ENCODE measurements around the gene CAMTA1. TPM values are rescaled to one million over a fixed set of nuclear protein-coding genes. Genes with fewer than 3 reads are reported as not detected.

CAMTA1 gene
- total RNA-seq, 2 experiments from 2014 or later: 43.3 to 46.0 TPM

GRCh38 chr1:7100479-7100878 is 315.2 kb downstream of the CAMTA1 start:
- ChIA-PET POLR2A (no interaction called here), CTCF (no interaction called here)
- no peak overlapping the region for H3K4me3 Mint-ChIP-seq
- H3K27ac Mint-ChIP-seq: no peak overlapping the region
- no peaks in the 10 kb centered on the region for H3K9me3 Mint-ChIP-seq (ENCODE audit: insufficient read depth)
- no peak for ATAC-seq
- H3K36me3 Mint-ChIP-seq (ENCODE audit: low read depth): no peaks in the 10 kb centered on the region
- no peaks in the 10 kb centered on the region for H3K4me1 Mint-ChIP-seq (ENCODE audit: low read depth)
- H3K27me3 Mint-ChIP-seq (ENCODE audit: low read depth): no peaks in the 10 kb centered on the region
- DNase-seq: no peak

- Mint-ChIP-seq H3K4me3 (no peak overlapping the region), H3K27ac (no peak overlapping the region), H3K4me1 (ENCODE audit: low read depth) (no peaks in the 10 kb centered on the region), H3K36me3 (ENCODE audit: low read depth) (no peaks in the 10 kb centered on the region), H3K27me3 (ENCODE audit: low read depth) (no peaks in the 10 kb centered on the region), H3K9me3 (ENCODE audit: insufficient read depth) (no peaks in the 10 kb centered on the region)
- POLR2A ChIA-PET: no interaction called here
- DNase-seq (no peak), ATAC-seq (no peak)
- CTCF ChIA-PET: no interaction called here
These were observed 315.9 kb downstream of the CAMTA1 start for GRCh38 chr1:7101187-7101586.

GRCh38 chr1:7103361-7103782 is 318.1 kb downstream of the CAMTA1 start:
- H3K4me1 Mint-ChIP-seq (ENCODE audit: low read depth): no peaks in the 10 kb centered on the region
- DNase-seq (no peak), ATAC-seq (no peak)
- H3K4me3 Mint-ChIP-seq: no peak overlapping the region
- H3K36me3 Mint-ChIP-seq (ENCODE audit: low read depth): no peaks in the 10 kb centered on the region
- no peak overlapping the region for H3K27ac Mint-ChIP-seq
- POLR2A ChIA-PET: no interaction called here
- H3K27me3 Mint-ChIP-seq (ENCODE audit: low read depth): no peaks in the 10 kb centered on the region
- H3K9me3 Mint-ChIP-seq (ENCODE audit: insufficient read depth): no peaks in the 10 kb centered on the region
- CTCF ChIA-PET: no interaction called here

GRCh38 chr1:7103874-7104273 is 318.6 kb downstream of the CAMTA1 start:
- ATAC-seq (no peak), DNase-seq (no peak)
- Mint-ChIP-seq H3K4me3 (no peak overlapping the region), H3K36me3 (ENCODE audit: low read depth) (no peaks in the 10 kb centered on the region), H3K27me3 (ENCODE audit: low read depth) (no peaks in the 10 kb centered on the region), H3K9me3 (ENCODE audit: insufficient read depth) (no peaks in the 10 kb centered on the region), H3K4me1 (ENCODE audit: low read depth) (no peaks in the 10 kb centered on the region), H3K27ac (no peak overlapping the region)
- POLR2A ChIA-PET: no interaction called here
- CTCF ChIA-PET: no interaction called here

- Mint-ChIP-seq H3K36me3 (ENCODE audit: low read depth) (no peaks in the 10 kb centered on the region), H3K9me3 (ENCODE audit: insufficient read depth) (no peaks in the 10 kb centered on the region), H3K4me1 (ENCODE audit: low read depth) (no peaks in the 10 kb centered on the region), H3K27me3 (ENCODE audit: low read depth) (no peaks in the 10 kb centered on the region), H3K4me3 (no peak overlapping the region), H3K27ac (no peak overlapping the region)
- no peak for ATAC-seq
- CTCF ChIA-PET: no interaction called here
- DNase-seq: no peak
- POLR2A ChIA-PET: no interaction called here
These were observed 319.1 kb downstream of the CAMTA1 start for GRCh38 chr1:7104339-7104738.

GRCh38 chr1:7105269-7105668 is 320.0 kb downstream of the CAMTA1 start:
- ATAC-seq (no peak), DNase-seq (no peak)
- no peaks in the 10 kb centered on the region for H3K27me3 Mint-ChIP-seq (ENCODE audit: low read depth)
- POLR2A ChIA-PET: no interaction called here
- CTCF ChIA-PET: no interaction called here
- H3K36me3 Mint-ChIP-seq (ENCODE audit: low read depth): no peaks in the 10 kb centered on the region
- no peaks in the 10 kb centered on the region for H3K4me1 Mint-ChIP-seq (ENCODE audit: low read depth)
- H3K27ac Mint-ChIP-seq: no peak overlapping the region
- H3K9me3 Mint-ChIP-seq (ENCODE audit: insufficient read depth): no peaks in the 10 kb centered on the region
- H3K4me3 Mint-ChIP-seq: no peak overlapping the region

GRCh38 chr1:7106442-7107108 is 321.3 kb downstream of the CAMTA1 start:
- ChIA-PET POLR2A (no interaction called here), CTCF (no interaction called here)
- DNase-seq: no peak
- Mint-ChIP-seq H3K9me3 (ENCODE audit: insufficient read depth) (no peaks in the 10 kb centered on the region), H3K4me3 (no peak overlapping the region), H3K27ac (no peak overlapping the region), H3K36me3 (ENCODE audit: low read depth) (no peaks in the 10 kb centered on the region), H3K4me1 (ENCODE audit: low read depth) (no peaks in the 10 kb centered on the region), H3K27me3 (ENCODE audit: low read depth) (no peaks in the 10 kb centered on the region)
- ATAC-seq: no peak

- Mint-ChIP-seq H3K4me3 (no peak overlapping the region), H3K27me3 (ENCODE audit: low read depth) (no peaks in the 10 kb centered on the region), H3K36me3 (ENCODE audit: low read depth) (no peaks in the 10 kb centered on the region), H3K9me3 (ENCODE audit: insufficient read depth) (no peaks in the 10 kb centered on the region), H3K27ac (no peak overlapping the region), H3K4me1 (ENCODE audit: low read depth) (no peaks in the 10 kb centered on the region)
- DNase-seq (no peak), ATAC-seq (no peak)
- ChIA-PET POLR2A (no interaction called here), CTCF (no interaction called here)
These were observed 322.0 kb downstream of the CAMTA1 start for GRCh38 chr1:7107109-7107830.

GRCh38 chr1:7108251-7108650 is 323.0 kb downstream of the CAMTA1 start:
- POLR2A ChIA-PET: no interaction called here
- H3K4me1 Mint-ChIP-seq (ENCODE audit: low read depth): no peaks in the 10 kb centered on the region

GRCh38 chr1:7109901-7110300 is 324.6 kb downstream of the CAMTA1 start:
- DNase-seq (no peak), ATAC-seq (no peak)
- Mint-ChIP-seq H3K27ac (no peak overlapping the region), H3K36me3 (ENCODE audit: low read depth) (no peaks in the 10 kb centered on the region), H3K9me3 (ENCODE audit: insufficient read depth) (no peaks in the 10 kb centered on the region), H3K27me3 (ENCODE audit: low read depth) (no peaks in the 10 kb centered on the region), H3K4me3 (no peak overlapping the region), H3K4me1 (ENCODE audit: low read depth) (no peaks in the 10 kb centered on the region)
- CTCF ChIA-PET: no interaction called here
- POLR2A ChIA-PET: no interaction called here

More at GRCh38 chr1:7108251-7108650, 323.0 kb downstream of the CAMTA1 start:
- Mint-ChIP-seq H3K36me3 (ENCODE audit: low read depth) (no peaks in the 10 kb centered on the region), H3K27ac (no peak overlapping the region), H3K27me3 (ENCODE audit: low read depth) (no peaks in the 10 kb centered on the region), H3K9me3 (ENCODE audit: insufficient read depth) (no peaks in the 10 kb centered on the region), H3K4me3 (no peak overlapping the region)
- DNase-seq (no peak), ATAC-seq (no peak)
- CTCF ChIA-PET: no interaction called here

GRCh38 chr1:7110321-7110720 is 325.1 kb downstream of the CAMTA1 start:
- ChIA-PET POLR2A (no interaction called here), CTCF (no interaction called here)
- no peak overlapping the region for H3K27ac Mint-ChIP-seq
- no peaks in the 10 kb centered on the region for H3K36me3 Mint-ChIP-seq (ENCODE audit: low read depth)
- H3K9me3 Mint-ChIP-seq (ENCODE audit: insufficient read depth): no peaks in the 10 kb centered on the region
- ATAC-seq: no peak
- no peaks in the 10 kb centered on the region for H3K27me3 Mint-ChIP-seq (ENCODE audit: low read depth)
- no peak for DNase-seq
- H3K4me3 Mint-ChIP-seq: no peak overlapping the region
- no peaks in the 10 kb centered on the region for H3K4me1 Mint-ChIP-seq (ENCODE audit: low read depth)

GRCh38 chr1:7111853-7112252 is 326.6 kb downstream of the CAMTA1 start:
- Mint-ChIP-seq H3K9me3 (ENCODE audit: insufficient read depth) (no peaks in the 10 kb centered on the region), H3K4me3 (no peak overlapping the region), H3K36me3 (ENCODE audit: low read depth) (no peaks in the 10 kb centered on the region), H3K27me3 (ENCODE audit: low read depth) (no peaks in the 10 kb centered on the region), H3K27ac (no peak overlapping the region), H3K4me1 (ENCODE audit: low read depth) (no peaks in the 10 kb centered on the region)
- DNase-seq (no peak), ATAC-seq (no peak)
- CTCF ChIA-PET: no interaction called here
- POLR2A ChIA-PET: no interaction called here

- ATAC-seq (no peak), DNase-seq (no peak)
- Mint-ChIP-seq H3K4me1 (ENCODE audit: low read depth) (no peaks in the 10 kb centered on the region), H3K9me3 (ENCODE audit: insufficient read depth) (no peaks in the 10 kb centered on the region), H3K27me3 (ENCODE audit: low read depth) (no peaks in the 10 kb centered on the region), H3K4me3 (no peak overlapping the region), H3K27ac (no peak overlapping the region), H3K36me3 (ENCODE audit: low read depth) (no peaks in the 10 kb centered on the region)
- ChIA-PET POLR2A (no interaction called here), CTCF (no interaction called here)
These were observed 327.9 kb downstream of the CAMTA1 start for GRCh38 chr1:7113136-7113535.
